Measurements from ENCODE around the gene HOXC4.

HOXC4 gene

GRCh38 chr12:54032627-54033100 is 21.0 kb upstream of the HOXC4 start, which contains the start of gene HOXC5:
Gene HOXC5 (plus strand): TSS chr12:54033050. CDS start chr12:54033123, 73 bp downstream.
- no peak within 1 kb of the TSS for H3K4me3 ChIP-seq (ENCODE audit: low read depth, low read length)
- DNase-seq (ENCODE audit: low read depth), result peak; percentile 6
- in situ Hi-C loops (cut with HindIII; ENCODE audit: low sequenced_read_pairs), result no loop called here
- peak; percentile 78 for TF ChIP-seq CTCF (IDR thresholded peaks at IDR 0.05; ENCODE audit: low read depth, low read length, missing control alignments)

GRCh38 chr12:54033106-54033979 is 20.3 kb upstream of the HOXC4 start:
- no peak overlapping the region for H3K4me3 ChIP-seq (ENCODE audit: low read depth, low read length)
- DNase-seq (ENCODE audit: low read depth), result no peak

GRCh38 chr12:54033980-54034784 is 19.5 kb upstream of the HOXC4 start:
- no peak for TF ChIP-seq CTCF (IDR thresholded peaks at IDR 0.05; ENCODE audit: low read depth, low read length, missing control alignments)

More at GRCh38 chr12:54033106-54033979, 20.3 kb upstream of the HOXC4 start:
- in situ Hi-C loops (cut with HindIII; ENCODE audit: low sequenced_read_pairs), result no loop called here
- no peak for TF ChIP-seq CTCF (IDR thresholded peaks at IDR 0.05; ENCODE audit: low read depth, low read length, missing control alignments)

GRCh38 chr12:54034785-54035310 is 18.8 kb upstream of the HOXC4 start:
- H3K4me3 ChIP-seq (ENCODE audit: low read depth, low read length), result no peak overlapping the region
- DNase-seq (ENCODE audit: low read depth), result no peak
- in situ Hi-C loops (cut with HindIII; ENCODE audit: low sequenced_read_pairs), result no loop called here
- no peak for TF ChIP-seq CTCF (IDR thresholded peaks at IDR 0.05; ENCODE audit: low read depth, low read length, missing control alignments)

More at GRCh38 chr12:54033980-54034784, 19.5 kb upstream of the HOXC4 start:
- H3K4me3 ChIP-seq (ENCODE audit: low read depth, low read length), result no peak overlapping the region
- in situ Hi-C loops (cut with HindIII; ENCODE audit: low sequenced_read_pairs), result no loop called here
- DNase-seq (ENCODE audit: low read depth), result no peak

GRCh38 chr12:54035568-54036264 is 17.9 kb upstream of the HOXC4 start:
- no peak for DNase-seq (ENCODE audit: low read depth)
- in situ Hi-C loops (cut with HindIII; ENCODE audit: low sequenced_read_pairs), result no loop called here
- no peak for TF ChIP-seq CTCF (IDR thresholded peaks at IDR 0.05; ENCODE audit: low read depth, low read length, missing control alignments)
- no peak overlapping the region for H3K4me3 ChIP-seq (ENCODE audit: low read depth, low read length)

Data from astrocyte of the cerebellum (primary cell).